Chondrocyte (in vitro differentiated cells): Measurements from ENCODE around the gene LRRTM4. TPM values are rescaled to one million over a fixed set of nuclear protein-coding genes. Genes with fewer than 3 reads are reported as not detected.

Source experiments
- DNase-seq: peaks from one replicate; pipeline ENCODE4 v3.0.0; 2021; ENCODE audit warnings: mixed read lengths, low spot score
- H3K27ac Mint-ChIP-seq: one replicate; pipeline ENCODE4 v1.8.0; 2021; ENCODE audit warnings: mild to moderate bottlenecking, moderate library complexity, mixed read lengths; ENCODE audit not compliant: unreplicated experiment
- H3K27me3 Mint-ChIP-seq: 2 replicates; pipeline ENCODE4 v1.8.0; 2021; ENCODE audit warnings: low read depth, mixed read lengths
- H3K36me3 Mint-ChIP-seq: 2 replicates; pipeline ENCODE4 v1.8.0; 2021; ENCODE audit warnings: low read depth, mixed read lengths
- H3K4me1 Mint-ChIP-seq: 2 replicates; pipeline ENCODE4 v1.8.0; 2021; ENCODE audit warnings: low read depth, mild to moderate bottlenecking, mixed read lengths
- H3K4me3 Mint-ChIP-seq: one replicate; pipeline ENCODE4 v1.8.0; 2021; ENCODE audit warnings: mild to moderate bottlenecking, moderate library complexity, mixed read lengths; ENCODE audit not compliant: unreplicated experiment
- H3K9me3 Mint-ChIP-seq: 2 replicates; pipeline ENCODE4 v1.8.0; 2021; ENCODE audit warnings: low read depth, mixed read lengths
- total RNA-seq: library from RNA; stranded (reverse); gene quantifications from 3 replicates; pipeline ENCODE4 v1.2.1, GENCODE V29; 2021
- TF ChIP-seq, protein P1 (sequence below): fragments of 200-600 bp; sonication (generic); IDR thresholded peaks from 2 replicates; pipeline ENCODE4 v1.5.0; 2021; ENCODE audit warnings: antibody characterized with exemption, mild to moderate bottlenecking, moderate library complexity

LRRTM4 gene
- total RNA-seq, 1 donor from 2014 or later: not detected

DNA sequence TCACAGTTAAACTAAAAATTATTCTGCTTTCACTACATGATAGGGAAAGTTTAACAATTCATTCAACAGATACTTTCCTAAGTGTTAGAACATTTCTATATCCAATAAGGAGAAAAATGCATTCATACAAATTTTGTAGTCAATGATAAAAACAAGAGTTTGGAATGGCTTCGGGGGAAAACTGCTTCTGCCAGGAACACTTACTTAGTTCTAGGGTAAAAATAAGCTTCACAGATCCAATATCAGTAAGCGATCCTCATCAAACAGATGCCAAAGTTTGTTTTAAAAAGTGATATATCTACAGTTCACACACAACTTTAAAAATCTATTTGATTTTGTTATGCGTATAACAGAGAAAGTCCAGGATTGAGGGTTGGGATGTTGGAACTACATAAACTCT is 199.7 kb downstream of the LRRTM4 start:
- H3K9me3 Mint-ChIP-seq: no peaks in the 10 kb centered on the region
- H3K27me3 Mint-ChIP-seq: peaks cover 2% of the 10 kb centered on the region
- H3K4me1 Mint-ChIP-seq: no peaks in the 10 kb centered on the region
- H3K27ac Mint-ChIP-seq: no peak overlapping the region
- DNase-seq: no peak
- TF ChIP-seq, protein P1, sequence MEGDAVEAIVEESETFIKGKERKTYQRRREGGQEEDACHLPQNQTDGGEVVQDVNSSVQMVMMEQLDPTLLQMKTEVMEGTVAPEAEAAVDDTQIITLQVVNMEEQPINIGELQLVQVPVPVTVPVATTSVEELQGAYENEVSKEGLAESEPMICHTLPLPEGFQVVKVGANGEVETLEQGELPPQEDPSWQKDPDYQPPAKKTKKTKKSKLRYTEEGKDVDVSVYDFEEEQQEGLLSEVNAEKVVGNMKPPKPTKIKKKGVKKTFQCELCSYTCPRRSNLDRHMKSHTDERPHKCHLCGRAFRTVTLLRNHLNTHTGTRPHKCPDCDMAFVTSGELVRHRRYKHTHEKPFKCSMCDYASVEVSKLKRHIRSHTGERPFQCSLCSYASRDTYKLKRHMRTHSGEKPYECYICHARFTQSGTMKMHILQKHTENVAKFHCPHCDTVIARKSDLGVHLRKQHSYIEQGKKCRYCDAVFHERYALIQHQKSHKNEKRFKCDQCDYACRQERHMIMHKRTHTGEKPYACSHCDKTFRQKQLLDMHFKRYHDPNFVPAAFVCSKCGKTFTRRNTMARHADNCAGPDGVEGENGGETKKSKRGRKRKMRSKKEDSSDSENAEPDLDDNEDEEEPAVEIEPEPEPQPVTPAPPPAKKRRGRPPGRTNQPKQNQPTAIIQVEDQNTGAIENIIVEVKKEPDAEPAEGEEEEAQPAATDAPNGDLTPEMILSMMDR: no peak
- no peak overlapping the region for H3K4me3 Mint-ChIP-seq
- no peaks in the 10 kb centered on the region for H3K36me3 Mint-ChIP-seq

DNA sequence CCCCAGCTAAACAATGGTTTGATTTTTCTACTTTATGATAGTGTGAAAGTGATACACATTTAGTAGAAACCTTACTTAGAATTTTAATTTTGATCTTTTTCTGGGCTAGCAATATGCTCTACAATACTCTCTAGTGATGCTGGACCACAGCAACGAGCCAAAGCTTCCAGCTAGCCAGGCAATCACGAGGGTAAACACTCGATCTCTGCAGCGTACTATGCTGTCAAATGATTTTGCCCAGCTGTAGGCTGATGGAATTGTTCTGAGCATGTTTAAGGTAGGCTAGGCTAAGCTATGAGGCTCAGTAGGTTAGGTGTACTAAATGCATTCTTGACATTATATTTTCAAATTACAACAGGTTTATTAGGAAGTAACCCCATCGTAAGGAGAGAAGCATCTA is 207.5 kb downstream of the LRRTM4 start:
- Mint-ChIP-seq H3K36me3 (no peaks in the 10 kb centered on the region), H3K4me3 (no peak overlapping the region), H3K4me1 (no peaks in the 10 kb centered on the region), H3K27me3 (peaks cover 3% of the 10 kb centered on the region), H3K27ac (no peak overlapping the region), H3K9me3 (no peaks in the 10 kb centered on the region)
- no peak for DNase-seq
- TF ChIP-seq, protein P1: no peak

DNA sequence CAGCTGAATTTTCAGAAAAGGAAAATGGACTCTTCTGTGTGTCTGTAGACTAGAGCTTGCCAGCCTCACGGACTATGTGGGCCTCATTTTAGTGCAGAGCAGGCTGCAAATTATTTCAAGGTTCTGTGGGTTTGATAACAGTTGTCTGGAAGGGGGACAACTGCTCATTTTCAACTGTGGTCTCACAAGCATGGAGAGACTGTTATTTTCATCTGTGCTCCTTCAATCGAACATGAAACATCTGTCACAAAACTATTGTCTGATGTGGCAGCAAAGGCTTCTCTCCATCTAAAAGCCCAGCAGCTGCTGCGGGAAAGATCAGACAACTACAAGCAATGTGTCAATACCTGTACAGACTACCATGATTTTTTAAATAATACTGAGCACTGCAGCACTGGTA is 211.8 kb downstream of the LRRTM4 start:
- no peak overlapping the region for H3K27ac Mint-ChIP-seq
- H3K9me3 Mint-ChIP-seq: no peaks in the 10 kb centered on the region
- no peaks in the 10 kb centered on the region for H3K36me3 Mint-ChIP-seq
- no peaks in the 10 kb centered on the region for H3K4me1 Mint-ChIP-seq
- H3K4me3 Mint-ChIP-seq: no peak overlapping the region
- TF ChIP-seq, protein P1: no peak
- no peak for DNase-seq
- H3K27me3 Mint-ChIP-seq: peaks cover 3% of the 10 kb centered on the region

DNA sequence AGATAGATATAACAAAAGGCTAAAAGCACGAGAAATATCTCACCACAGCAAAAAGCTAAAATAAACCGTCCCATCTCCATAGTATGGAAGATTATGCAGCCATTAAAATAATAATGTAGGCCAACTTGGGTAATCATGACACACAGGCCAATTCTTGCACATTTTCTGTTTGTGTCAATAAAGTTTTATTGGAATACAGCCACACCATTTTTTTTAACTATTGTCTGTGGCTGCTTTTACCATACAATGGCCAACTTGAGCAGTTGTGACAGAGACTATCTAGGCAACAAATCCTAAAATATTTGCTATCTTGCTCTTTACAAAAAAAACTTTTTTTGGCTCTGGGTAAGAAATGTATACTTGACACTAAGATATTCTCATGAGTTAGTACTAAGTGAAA is 212.5 kb downstream of the LRRTM4 start:
- no peaks in the 10 kb centered on the region for H3K9me3 Mint-ChIP-seq
- H3K4me1 Mint-ChIP-seq: no peaks in the 10 kb centered on the region
- no peak for DNase-seq
- H3K4me3 Mint-ChIP-seq: no peak overlapping the region
- no peaks in the 10 kb centered on the region for H3K36me3 Mint-ChIP-seq
- H3K27me3 Mint-ChIP-seq: peaks cover 3% of the 10 kb centered on the region
- no peak overlapping the region for H3K27ac Mint-ChIP-seq
- TF ChIP-seq, protein P1: no peak

DNA sequence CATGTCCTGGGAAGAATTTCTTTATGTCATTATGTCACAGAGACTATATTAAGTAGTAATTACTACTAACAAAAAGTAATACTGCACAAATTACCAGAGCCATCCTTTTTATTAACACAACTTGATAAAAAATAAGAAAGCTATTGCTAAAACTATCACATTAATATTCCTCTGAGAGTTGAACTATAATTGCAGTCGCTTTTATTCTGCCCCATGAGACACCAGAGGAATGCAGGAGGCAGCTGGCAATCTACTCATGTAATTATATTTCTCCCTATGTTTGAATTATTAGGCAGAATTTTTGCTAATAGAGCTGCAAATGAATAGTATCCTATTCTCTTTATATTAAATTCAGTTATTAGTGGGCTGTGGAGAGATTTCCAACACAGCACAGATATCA is 220.7 kb downstream of the LRRTM4 start:
- DNase-seq: no peak
- no peaks in the 10 kb centered on the region for H3K4me1 Mint-ChIP-seq
- no peaks in the 10 kb centered on the region for H3K36me3 Mint-ChIP-seq

More for the DNA sequence above, 220.7 kb downstream of the LRRTM4 start:
- H3K27me3 Mint-ChIP-seq: no peaks in the 10 kb centered on the region
- no peak overlapping the region for H3K4me3 Mint-ChIP-seq
- TF ChIP-seq, protein P1: no peak
- no peaks in the 10 kb centered on the region for H3K9me3 Mint-ChIP-seq
- no peak overlapping the region for H3K27ac Mint-ChIP-seq
